ENCODE results near the gene ENHO. TPM values are rescaled to one million over a fixed set of nuclear protein-coding genes. Genes with fewer than 3 reads are reported as not detected.
A peak's percentile ranks its signal among the peaks of the same experiment; 100 is the strongest.

Gene ENHO
- total and polyA plus RNA-seq, 4 donors, result 32.7 to 219 (median 128) TPM

- WGBS (ENCODE audit: insufficient coverage), result 54% methylated on average over 4 of the region's 8 CpGs
- Histone ChIP-seq H3K9me3 (ENCODE audit: control insufficient read depth, insufficient read depth, low read length) (no peaks in the 10 kb centered on the region), H3K27me3 (ENCODE audit: control insufficient read depth, insufficient read depth, low read length) (no peaks in the 10 kb centered on the region), H3K27ac (ENCODE audit: low read depth, low read length) (no peak overlapping the region), H3K4me1 (ENCODE audit: control insufficient read depth, insufficient read depth, low read length) (peaks cover 32% of the 10 kb centered on the region), H3K36me3 (ENCODE audit: control insufficient read depth, insufficient read depth, low read length) (peaks cover 66% of the 10 kb centered on the region), H3K4me3 (ENCODE audit: low read depth, low read length) (no peak overlapping the region)
- DNase-seq (ENCODE audit: low read depth in 4 of 6, low spot score in 6 of 6), result no peak
Measured at GRCh38 chr9:34565856-34566255, 43.1 kb upstream of the ENHO start.

- WGBS (ENCODE audit: insufficient coverage), result 89% methylated on average over 16 of the region's 16 CpGs
- Histone ChIP-seq H3K4me1 (ENCODE audit: control insufficient read depth, insufficient read depth, low read length) (peaks cover 32% of the 10 kb centered on the region), H3K36me3 (ENCODE audit: control insufficient read depth, insufficient read depth, low read length) (peaks cover 70% of the 10 kb centered on the region), H3K9me3 (ENCODE audit: control insufficient read depth, insufficient read depth, low read length) (no peaks in the 10 kb centered on the region), H3K27ac (ENCODE audit: low read depth, low read length) (no peak overlapping the region), H3K4me3 (ENCODE audit: low read depth, low read length) (no peak overlapping the region), H3K27me3 (ENCODE audit: control insufficient read depth, insufficient read depth, low read length) (no peaks in the 10 kb centered on the region)
- DNase-seq (ENCODE audit: low read depth in 4 of 6, low spot score in 6 of 6), result no peak
Measured at GRCh38 chr9:34564617-34565016, 41.8 kb upstream of the ENHO start.

- Histone ChIP-seq H3K9me3 (ENCODE audit: control insufficient read depth, insufficient read depth, low read length) (no peaks in the 10 kb centered on the region), H3K36me3 (ENCODE audit: control insufficient read depth, insufficient read depth, low read length) (peaks cover 75% of the 10 kb centered on the region), H3K4me1 (ENCODE audit: control insufficient read depth, insufficient read depth, low read length) (peaks cover 29% of the 10 kb centered on the region), H3K27me3 (ENCODE audit: control insufficient read depth, insufficient read depth, low read length) (no peaks in the 10 kb centered on the region), H3K4me3 (ENCODE audit: low read depth, low read length) (no peak overlapping the region), H3K27ac (ENCODE audit: low read depth, low read length) (no peak overlapping the region)
- 86% methylated on average over 5 of the region's 5 CpGs for WGBS (ENCODE audit: insufficient coverage)
- DNase-seq (ENCODE audit: low read depth in 4 of 6, low spot score in 6 of 6), result no peak
Measured at GRCh38 chr9:34563262-34563661, 40.5 kb upstream of the ENHO start.

- peaks cover 32% of the 10 kb centered on the region for H3K4me1 ChIP-seq (ENCODE audit: control insufficient read depth, insufficient read depth, low read length)
Measured at GRCh38 chr9:34562135-34562745, 39.5 kb upstream of the ENHO start.

GRCh38 chr9:34560599-34561214 lies 37.9 kb upstream of the ENHO start:
- no peaks in the 10 kb centered on the region for H3K27me3 ChIP-seq (ENCODE audit: control insufficient read depth, insufficient read depth, low read length)
- no peak overlapping the region for H3K4me3 ChIP-seq (ENCODE audit: low read depth, low read length)
- no peak overlapping the region for H3K27ac ChIP-seq (ENCODE audit: low read depth, low read length)
- WGBS (ENCODE audit: insufficient coverage), result 60% methylated on average over 19 of the region's 21 CpGs
- H3K4me1 ChIP-seq (ENCODE audit: control insufficient read depth, insufficient read depth, low read length), result peaks cover 26% of the 10 kb centered on the region
- DNase-seq (ENCODE audit: low read depth in 4 of 6, low spot score in 6 of 6), result no peak
- H3K9me3 ChIP-seq (ENCODE audit: control insufficient read depth, insufficient read depth, low read length), result no peaks in the 10 kb centered on the region
- peaks cover 75% of the 10 kb centered on the region for H3K36me3 ChIP-seq (ENCODE audit: control insufficient read depth, insufficient read depth, low read length)

More at GRCh38 chr9:34562135-34562745, 39.5 kb upstream of the ENHO start:
- H3K4me3 ChIP-seq (ENCODE audit: low read depth, low read length), result no peak overlapping the region
- DNase-seq (ENCODE audit: low read depth in 4 of 6, low spot score in 6 of 6), result no peak
- peaks cover 77% of the 10 kb centered on the region for H3K36me3 ChIP-seq (ENCODE audit: control insufficient read depth, insufficient read depth, low read length)
- H3K27me3 ChIP-seq (ENCODE audit: control insufficient read depth, insufficient read depth, low read length), result no peaks in the 10 kb centered on the region
- WGBS (ENCODE audit: insufficient coverage), result 80% methylated on average over 7 of the region's 7 CpGs
- no peak overlapping the region for H3K27ac ChIP-seq (ENCODE audit: low read depth, low read length)
- H3K9me3 ChIP-seq (ENCODE audit: control insufficient read depth, insufficient read depth, low read length), result no peaks in the 10 kb centered on the region

- no peaks in the 10 kb centered on the region for H3K9me3 ChIP-seq (ENCODE audit: control insufficient read depth, insufficient read depth, low read length)
- WGBS (ENCODE audit: insufficient coverage), result 29% methylated on average over 14 of the region's 21 CpGs
- peaks cover 75% of the 10 kb centered on the region for H3K36me3 ChIP-seq (ENCODE audit: control insufficient read depth, insufficient read depth, low read length)
- peak in 1 of 6 donors; percentile 68 for DNase-seq (ENCODE audit: low read depth in 4 of 6, low spot score in 6 of 6)
- no peaks in the 10 kb centered on the region for H3K27me3 ChIP-seq (ENCODE audit: control insufficient read depth, insufficient read depth, low read length)
- H3K4me3 ChIP-seq (ENCODE audit: low read depth, low read length), result no peak overlapping the region
- H3K4me1 ChIP-seq (ENCODE audit: control insufficient read depth, insufficient read depth, low read length), result peaks cover 34% of the 10 kb centered on the region
- H3K27ac ChIP-seq (ENCODE audit: low read depth, low read length), result no peak overlapping the region
Measured at GRCh38 chr9:34559624-34560455, 37.0 kb upstream of the ENHO start.

GRCh38 chr9:34558919-34559623 lies 36.3 kb upstream of the ENHO start:
- no peak overlapping the region for H3K27ac ChIP-seq (ENCODE audit: low read depth, low read length)
- H3K4me1 ChIP-seq (ENCODE audit: control insufficient read depth, insufficient read depth, low read length), result peaks cover 41% of the 10 kb centered on the region
- peaks cover 75% of the 10 kb centered on the region for H3K36me3 ChIP-seq (ENCODE audit: control insufficient read depth, insufficient read depth, low read length)
- WGBS (ENCODE audit: insufficient coverage), result 69% methylated on average over 9 of the region's 17 CpGs
- H3K27me3 ChIP-seq (ENCODE audit: control insufficient read depth, insufficient read depth, low read length), result no peaks in the 10 kb centered on the region
- no peak for DNase-seq (ENCODE audit: low read depth in 4 of 6, low spot score in 6 of 6)
- H3K4me3 ChIP-seq (ENCODE audit: low read depth, low read length), result no peak overlapping the region
- no peaks in the 10 kb centered on the region for H3K9me3 ChIP-seq (ENCODE audit: control insufficient read depth, insufficient read depth, low read length)

GRCh38 chr9:34558364-34558763 lies 35.6 kb upstream of the ENHO start:
- H3K4me1 ChIP-seq (ENCODE audit: control insufficient read depth, insufficient read depth, low read length), result peaks cover 41% of the 10 kb centered on the region
- H3K4me3 ChIP-seq (ENCODE audit: low read depth, low read length), result no peak overlapping the region
- 73% methylated on average over 8 of the region's 9 CpGs for WGBS (ENCODE audit: insufficient coverage)
- no peak for DNase-seq (ENCODE audit: low read depth in 4 of 6, low spot score in 6 of 6)
- H3K27ac ChIP-seq (ENCODE audit: low read depth, low read length), result no peak overlapping the region
- no peaks in the 10 kb centered on the region for H3K9me3 ChIP-seq (ENCODE audit: control insufficient read depth, insufficient read depth, low read length)
- no peaks in the 10 kb centered on the region for H3K27me3 ChIP-seq (ENCODE audit: control insufficient read depth, insufficient read depth, low read length)
- peaks cover 75% of the 10 kb centered on the region for H3K36me3 ChIP-seq (ENCODE audit: control insufficient read depth, insufficient read depth, low read length)

All from spinal cord (tissue), 10 donors.